H9 (cell line): ENCODE results near the gene PRR5L. TPM values are rescaled to one million over a fixed set of nuclear protein-coding genes. Genes with fewer than 3 reads are reported as not detected.

Experiments
- DNase-seq: peaks from one replicate; pipeline ENCODE4 v3.0.0-alpha.2; 2017
- H2AFZ ChIP-seq: one replicate; pipeline ENCODE4 v1.6.1; 2013; ENCODE audit warnings: mild to moderate bottlenecking, low read length, control low read depth, moderate library complexity
- H2AK5ac ChIP-seq: 2 replicates; pipeline ENCODE4 v1.6.1; 2013; ENCODE audit warnings: low read length, control low read depth, mixed read lengths; ENCODE audit not compliant: insufficient read length
- H2BK120ac ChIP-seq: one replicate; pipeline ENCODE4 v1.6.1; 2013; ENCODE audit warnings: low read depth, mild to moderate bottlenecking, low read length, control low read depth, inconsistent platforms; ENCODE audit not compliant: poor library complexity, severe bottlenecking
- H2BK12ac ChIP-seq: 2 replicates; pipeline ENCODE4 v1.6.1; 2013; ENCODE audit warnings: low read length, control low read depth, mixed read lengths, low read depth; ENCODE audit not compliant: insufficient read length
- H2BK15ac ChIP-seq: 2 replicates; pipeline ENCODE4 v1.6.1; 2013; ENCODE audit warnings: low read depth, low read length, control low read depth
- H2BK20ac ChIP-seq: one replicate; pipeline ENCODE4 v1.6.1; 2013; ENCODE audit warnings: low read depth, mild to moderate bottlenecking, low read length, control low read depth, inconsistent platforms; ENCODE audit not compliant: poor library complexity, severe bottlenecking
- H2BK5ac ChIP-seq: 2 replicates; pipeline ENCODE4 v1.6.1; 2013; ENCODE audit warnings: low read length, control low read depth, mixed read lengths; ENCODE audit not compliant: insufficient read length
- H3K14ac ChIP-seq: 2 replicates; pipeline ENCODE4 v1.6.1; 2013; ENCODE audit warnings: low read length, control low read depth; ENCODE audit not compliant: insufficient read depth
- H3K18ac ChIP-seq: 2 replicates; pipeline ENCODE4 v1.6.1; 2013; ENCODE audit warnings: low read depth, mild to moderate bottlenecking, mixed read lengths, low read length, control low read depth; ENCODE audit not compliant: insufficient read length
- H3K23ac ChIP-seq: 2 replicates; pipeline ENCODE4 v1.6.1; 2013; ENCODE audit warnings: low read length, control low read depth, mixed read lengths, low read depth; ENCODE audit not compliant: insufficient read length
- H3K23me2 ChIP-seq: 2 replicates; pipeline ENCODE4 v1.6.1; 2013; ENCODE audit warnings: low read depth, mild to moderate bottlenecking, mixed read lengths, low read length, control low read depth; ENCODE audit not compliant: insufficient read length, poor library complexity, severe bottlenecking
- H3K27ac ChIP-seq: 2 replicates; pipeline ENCODE4 v1.5.1; 2013; ENCODE audit warnings: low read length, control low read depth, mixed read lengths, low read depth; ENCODE audit not compliant: insufficient read length
- H3K27me3 ChIP-seq: 2 replicates; pipeline ENCODE4 v1.6.1; 2013; ENCODE audit warnings: low read length, control low read depth, inconsistent platforms; ENCODE audit not compliant: insufficient read depth
- H3K4ac ChIP-seq: 2 replicates; pipeline ENCODE4 v1.6.1; 2013; ENCODE audit warnings: low read depth, mild to moderate bottlenecking, control low read depth, inconsistent platforms, low read length, moderate library complexity
- H3K4me1 ChIP-seq: 2 replicates; pipeline ENCODE4 v1.6.1; 2013; ENCODE audit warnings: low read length, control low read depth, inconsistent platforms; ENCODE audit not compliant: insufficient read depth
- H3K4me2 ChIP-seq: 2 replicates; pipeline ENCODE4 v1.6.1; 2013; ENCODE audit warnings: low read length, control low read depth, mixed read lengths; ENCODE audit not compliant: insufficient read length, insufficient read depth
- H3K56ac ChIP-seq: 2 replicates; pipeline ENCODE4 v1.6.1; 2013; ENCODE audit warnings: low read depth, mild to moderate bottlenecking, mixed read lengths, low read length, control low read depth; ENCODE audit not compliant: insufficient read length
- H3K79me1 ChIP-seq: 2 replicates; pipeline ENCODE4 v1.6.1; 2013; ENCODE audit warnings: low read depth, mild to moderate bottlenecking, moderate library complexity, low read length, control low read depth, inconsistent platforms; ENCODE audit not compliant: insufficient read depth, poor library complexity, severe bottlenecking
- H3K79me2 ChIP-seq: 2 replicates; pipeline ENCODE4 v1.6.1; 2013; ENCODE audit warnings: low read length, control low read depth, inconsistent platforms; ENCODE audit not compliant: insufficient read depth
- H3K9ac ChIP-seq: 2 replicates; pipeline ENCODE4 v1.6.1; 2013; ENCODE audit warnings: low read length, control low read depth, mixed read lengths; ENCODE audit not compliant: insufficient read length; ENCODE audit errors: extremely low read depth
- H3K9me3 ChIP-seq: one replicate; pipeline ENCODE4 v1.6.1; 2013; ENCODE audit warnings: low read depth, low read length, inconsistent platforms; ENCODE audit not compliant: control insufficient read depth
- H3T11ph ChIP-seq: one replicate; pipeline ENCODE4 v1.6.1; 2013; ENCODE audit warnings: mild to moderate bottlenecking, low read length, control low read depth, inconsistent platforms
- H4K20me1 ChIP-seq: one replicate; pipeline ENCODE4 v1.6.1; 2013; ENCODE audit not compliant: control insufficient read depth, insufficient read length, insufficient read depth
- H4K5ac ChIP-seq: 2 replicates; pipeline ENCODE4 v1.6.1; 2013; ENCODE audit warnings: low read depth, mild to moderate bottlenecking, mixed read lengths, low read length, control low read depth; ENCODE audit not compliant: insufficient read length
- H4K8ac ChIP-seq: replicated peaks from 2 replicates; pipeline ENCODE4 v1.6.1; 2013; ENCODE audit warnings: low read length, control low read depth, mixed read lengths, low read depth; ENCODE audit not compliant: insufficient read length
- H4K91ac ChIP-seq: 2 replicates; pipeline ENCODE4 v1.6.1; 2013; ENCODE audit warnings: low read depth, mild to moderate bottlenecking, moderate library complexity, mixed read lengths, low read length, control low read depth; ENCODE audit not compliant: insufficient read length
- H3K27ac Mint-ChIP-seq, 3 experiments: 2 replicates in 2 of 3; 3 replicates in 1 of 3; pipeline ENCODE4 v1.8.0; 2020 to 2021; ENCODE audit warnings: mixed read lengths in 3 of 3, mild to moderate bottlenecking in 1 of 3, moderate library complexity in 1 of 3
- H3K27me3 Mint-ChIP-seq: 2 replicates; pipeline ENCODE4 v1.8.0; 2021; ENCODE audit warnings: low read depth, mild to moderate bottlenecking, moderate library complexity, mixed read lengths
- H3K36me3 Mint-ChIP-seq, 3 experiments: 2 replicates in 2 of 3; 3 replicates in 1 of 3; pipeline ENCODE4 v1.8.0; 2020 to 2021; ENCODE audit warnings: low read depth in 3 of 3, mixed read lengths in 3 of 3; ENCODE audit not compliant: insufficient read depth in 1 of 3
- H3K4me1 Mint-ChIP-seq, 2 experiments: 2 replicates each; pipeline ENCODE4 v1.8.0; 2020; ENCODE audit warnings: mixed read lengths in 2 of 2
- H3K4me3 Mint-ChIP-seq, 2 experiments: 2 replicates in 1 of 2; 3 replicates in 1 of 2; pipeline ENCODE4 v1.8.0; 2020 to 2021; ENCODE audit warnings: mild to moderate bottlenecking in 2 of 2, mixed read lengths in 2 of 2, moderate library complexity in 1 of 2
- H3K9me3 Mint-ChIP-seq, 2 experiments: 2 replicates in 1 of 2; 3 replicates in 1 of 2; pipeline ENCODE4 v1.8.0; 2020; ENCODE audit warnings: mild to moderate bottlenecking in 2 of 2, mixed read lengths in 2 of 2, moderate library complexity in 1 of 2
- CTCF ChIP-seq: fragments of 200-600 bp; sonication (generic); conservative IDR thresholded peaks from 3 replicates; pipeline ENCODE4 v1.8.0; 2021; ENCODE audit warnings: antibody characterized with exemption, mild to moderate bottlenecking
- WGBS: extraction: QIAGEN DNeasy Blood & Tissue Kit; methylation state at CpG from one replicate; pipeline ENCODE4 v1.1.7; 2013; ENCODE audit warnings: missing lambda C conversion rate, low lambda C conversion rate, mixed read lengths; ENCODE audit not compliant: insufficient read length; ENCODE audit errors: extremely low coverage; 5-methylcytosine and 5-hydroxymethylcytosine counted together
- total RNA-seq: library from RNA; stranded (reverse); gene quantifications from 2 replicates; pipeline ENCODE4 v1.2.1, GENCODE V29; 2021

The PRR5L gene
- total RNA-seq, 1 experiment from 2014 or later: 5.6 TPM

GRCh38 chr11:36409152-36409816 is 113.2 kb downstream of the PRR5L start:
- no peak for TF ChIP-seq CTCF

More at GRCh38 chr11:36409152-36409816, 113.2 kb downstream of the PRR5L start:
- no peaks in the 10 kb centered on the region for H3K9me3 Mint-ChIP-seq
- H3K4me3 Mint-ChIP-seq: no peak overlapping the region
- H2BK5ac ChIP-seq: no peak overlapping the region
- no peaks in the 10 kb centered on the region for H4K20me1 ChIP-seq
- H3K27ac Mint-ChIP-seq: peak overlapping the region; percentile 1 to 31 (median 19); a peak in 4 of 7 replicates
- no peak overlapping the region for H3K18ac ChIP-seq
- H3K4me2 ChIP-seq: no peak overlapping the region
- H3K4me1 ChIP-seq: no peaks in the 10 kb centered on the region
- no peak overlapping the region for H2AK5ac ChIP-seq
- no peak overlapping the region for H3K9ac ChIP-seq
- no peaks in the 10 kb centered on the region for H3K79me1 ChIP-seq
- no peak overlapping the region for H4K8ac ChIP-seq
- H3K27me3 ChIP-seq: no peaks in the 10 kb centered on the region
- peaks cover 0 to 7% of the 10 kb centered on the region in 2 experiments; a peak in 2 of 4 replicates for H3K4me1 Mint-ChIP-seq
- H3K27me3 Mint-ChIP-seq: no peaks in the 10 kb centered on the region
- no peak overlapping the region for H4K5ac ChIP-seq
- no peak overlapping the region for H3K23ac ChIP-seq
- H2BK120ac ChIP-seq: no peak overlapping the region
- no peak overlapping the region for H3T11ph ChIP-seq
- H3K14ac ChIP-seq: no peak overlapping the region
- no peak overlapping the region for H2BK20ac ChIP-seq
- H3K56ac ChIP-seq: no peak overlapping the region
- H3K36me3 Mint-ChIP-seq: no peaks in the 10 kb centered on the region; a peak in 1 of 7 replicates
- no peak overlapping the region for H3K4ac ChIP-seq
- no peak overlapping the region for H2BK15ac ChIP-seq
- WGBS: no CpG with 5 or more reads among the region's 8 CpGs
- H2BK12ac ChIP-seq: no peak overlapping the region
- no peaks in the 10 kb centered on the region for H3K23me2 ChIP-seq
- no peaks in the 10 kb centered on the region for H3K9me3 ChIP-seq
- no peak overlapping the region for H4K91ac ChIP-seq
- no peak overlapping the region for H3K27ac ChIP-seq
- DNase-seq: no peak
- H2AFZ ChIP-seq: no peak overlapping the region
- H3K79me2 ChIP-seq: no peaks in the 10 kb centered on the region
